Fibroblast of skin of right biceps (primary cell): Measurements from ENCODE around the gene ITPR2.
"Not testable (repeated sequence)": the region's sequence is repeated elsewhere in the genome, so short reads cannot be mapped to it uniquely, and the experiment has no call there.

Experiments
- DNase-seq: peaks from one replicate; pipeline ENCODE4 v3.0.0-alpha.2; 2013

Gene ITPR2

DNA sequence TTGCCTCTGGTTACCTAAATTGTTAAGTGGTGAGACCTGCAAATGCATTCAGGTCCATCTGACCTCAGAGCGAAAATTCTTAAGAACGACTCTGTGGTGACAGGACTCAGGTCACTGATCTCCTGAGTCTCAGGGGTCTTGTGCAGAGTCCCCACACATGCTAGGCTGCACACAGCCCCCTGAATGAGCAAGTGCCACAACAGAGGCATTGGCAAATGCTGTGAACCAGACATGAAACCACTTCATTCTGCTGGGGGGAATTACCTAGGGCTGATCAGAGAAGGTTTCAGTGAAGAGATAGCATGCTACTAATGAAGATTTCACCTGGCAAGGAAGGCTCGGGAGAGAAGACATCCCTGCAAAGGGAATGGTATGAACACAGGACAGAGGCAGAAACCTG lies 281.6 kb downstream of the ITPR2 start:
- DNase-seq: no peak

DNA sequence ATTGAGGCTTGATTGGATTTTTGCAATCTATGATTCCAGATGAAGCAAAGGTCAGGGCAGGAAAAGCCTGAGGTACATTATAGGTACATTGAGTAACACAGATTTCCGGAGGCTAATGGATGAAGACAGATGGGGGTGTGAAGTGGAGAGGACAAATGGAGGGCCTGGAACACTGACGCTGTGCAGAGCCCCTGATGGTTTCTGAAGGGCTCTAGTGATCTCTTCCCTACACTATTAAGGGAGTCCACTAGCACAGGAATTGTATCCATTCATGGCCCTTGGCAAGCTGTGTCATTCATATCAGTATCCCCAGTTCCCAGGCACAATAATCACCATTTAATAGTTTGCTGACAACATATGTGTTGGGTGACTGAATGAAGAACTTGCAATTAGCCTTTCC lies 284.8 kb downstream of the ITPR2 start:
- no peak for DNase-seq

DNA sequence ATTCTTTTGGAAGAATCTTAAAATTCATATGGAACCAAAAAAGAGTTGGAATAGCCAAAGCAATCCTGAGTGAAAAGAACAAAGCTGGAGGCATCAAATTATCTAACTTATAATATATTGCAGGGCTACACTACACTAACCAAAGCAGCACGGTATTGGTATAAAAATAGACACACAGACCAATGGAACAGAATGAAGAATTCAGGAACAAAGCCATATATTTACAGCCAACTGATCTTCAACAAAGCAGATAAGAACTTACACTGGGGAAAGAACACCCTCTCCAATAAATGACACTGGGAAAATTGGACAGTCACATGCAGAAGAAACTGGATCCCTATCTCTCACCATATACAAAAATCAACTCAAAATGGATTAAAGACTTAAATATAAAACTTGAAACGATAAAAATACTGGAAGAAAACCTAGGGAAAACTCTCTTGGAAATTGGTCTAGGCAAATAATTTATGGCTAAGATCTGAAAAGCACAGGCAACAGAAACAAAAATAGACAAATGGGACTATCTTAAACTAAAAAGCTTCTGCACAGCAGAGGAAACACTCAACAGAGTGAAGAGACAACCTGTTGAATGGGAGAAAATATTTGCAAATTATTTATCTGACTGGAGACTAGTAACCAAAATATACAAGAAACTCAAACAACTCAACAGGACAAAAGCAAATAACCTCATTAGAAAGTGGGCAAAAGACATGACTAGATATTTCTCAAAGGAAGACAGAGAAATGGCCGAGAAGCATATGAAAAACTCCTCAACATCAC lies 286.3 kb downstream of the ITPR2 start:
- DNase-seq: no peak

DNA sequence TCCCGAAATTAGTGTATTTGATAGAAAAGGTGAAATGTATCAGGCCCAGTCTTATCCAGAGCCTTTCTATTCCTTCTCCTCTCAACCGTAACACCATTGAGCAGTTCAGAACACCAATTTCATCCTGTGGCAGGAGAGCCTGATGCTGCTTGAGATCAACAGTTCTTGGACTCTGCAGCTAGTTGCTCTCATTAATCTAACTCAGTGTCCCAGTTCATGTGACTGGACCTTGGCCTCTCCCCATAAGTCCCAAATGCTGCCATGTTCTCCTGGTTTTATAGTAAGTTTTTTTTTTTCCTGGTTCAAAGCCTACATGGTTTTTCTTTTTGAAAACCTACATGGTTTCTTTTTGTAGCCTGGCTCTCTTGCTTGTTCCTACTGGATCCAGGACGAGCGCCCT lies 293.9 kb downstream of the ITPR2 start:
- no peak for DNase-seq

DNA sequence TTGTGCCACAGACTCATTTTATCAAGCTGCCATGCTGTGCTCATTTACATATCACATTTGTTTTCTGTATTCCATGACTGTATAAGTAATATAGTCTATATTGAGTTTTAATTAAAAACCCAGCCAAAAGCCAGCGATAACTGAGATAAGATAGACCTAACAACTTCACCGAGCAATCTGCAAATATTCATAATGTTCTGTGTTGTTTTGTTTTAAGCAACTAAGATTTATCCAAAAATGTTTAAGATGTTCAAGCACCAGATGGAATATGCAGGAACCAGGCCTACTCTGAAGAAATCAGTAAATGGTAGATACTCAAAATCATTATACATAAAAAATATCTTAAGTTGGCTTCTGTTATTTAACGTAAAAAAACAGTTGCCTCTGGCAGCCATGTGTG lies 295.3 kb downstream of the ITPR2 start:
- DNase-seq: no peak

DNA sequence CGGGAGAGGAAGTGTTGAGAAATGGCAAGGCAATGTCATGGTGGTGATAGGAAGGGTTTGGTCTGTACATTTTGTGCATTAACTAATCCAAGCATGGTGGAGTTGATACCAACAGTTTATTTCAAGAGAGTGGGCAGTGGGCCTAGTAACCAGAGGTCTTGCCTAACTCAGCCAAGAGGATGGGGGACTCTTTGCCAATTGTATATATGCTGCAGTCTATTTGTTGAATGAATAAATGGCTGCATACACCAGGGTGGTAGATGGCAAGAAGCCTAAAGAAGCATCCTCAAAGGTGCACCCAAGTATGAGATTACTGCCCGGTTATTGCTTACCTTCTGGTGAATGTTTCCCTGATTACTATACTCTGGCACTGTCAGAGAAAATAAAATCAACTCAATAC lies 295.9 kb downstream of the ITPR2 start:
- no peak for DNase-seq

DNA sequence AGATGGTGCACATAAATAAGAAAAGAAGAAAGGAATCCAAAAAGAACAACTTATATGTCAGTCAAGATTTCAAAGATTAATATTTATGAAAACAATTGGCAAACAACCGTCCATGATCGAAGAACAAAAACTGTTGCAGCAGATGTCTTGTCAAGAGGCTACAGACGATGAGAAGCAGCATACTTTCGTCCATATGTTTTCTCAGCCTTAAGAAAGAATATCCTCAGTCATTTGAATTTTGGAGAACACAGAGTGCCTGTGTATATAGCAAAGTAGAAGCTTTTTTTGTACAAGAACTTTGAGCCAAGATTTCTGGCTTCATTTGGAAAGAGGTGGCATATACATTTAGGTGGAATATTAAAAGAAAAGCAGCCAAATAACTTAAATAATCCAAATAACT lies 297.2 kb downstream of the ITPR2 start:
- no peak for DNase-seq

DNA sequence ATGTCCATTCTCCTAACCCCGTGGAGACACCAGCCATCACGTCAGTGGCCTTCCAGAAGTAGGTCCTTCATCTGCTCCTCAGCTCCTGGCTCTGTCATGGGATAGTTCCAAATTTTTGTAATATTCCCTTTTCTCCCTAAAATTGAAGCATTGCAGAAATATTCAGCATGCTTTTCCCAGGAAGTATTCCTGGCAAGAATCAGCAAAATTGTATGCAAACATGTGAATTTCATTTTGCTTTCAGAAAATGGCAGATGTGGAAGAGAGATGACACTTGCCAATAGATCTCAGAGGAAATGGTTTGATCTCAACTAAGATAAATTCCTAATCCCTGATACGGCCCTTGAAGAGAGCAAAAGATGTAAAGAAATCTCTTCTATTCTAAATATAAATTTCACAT lies 298.9 kb downstream of the ITPR2 start:
- DNase-seq: no peak

DNA sequence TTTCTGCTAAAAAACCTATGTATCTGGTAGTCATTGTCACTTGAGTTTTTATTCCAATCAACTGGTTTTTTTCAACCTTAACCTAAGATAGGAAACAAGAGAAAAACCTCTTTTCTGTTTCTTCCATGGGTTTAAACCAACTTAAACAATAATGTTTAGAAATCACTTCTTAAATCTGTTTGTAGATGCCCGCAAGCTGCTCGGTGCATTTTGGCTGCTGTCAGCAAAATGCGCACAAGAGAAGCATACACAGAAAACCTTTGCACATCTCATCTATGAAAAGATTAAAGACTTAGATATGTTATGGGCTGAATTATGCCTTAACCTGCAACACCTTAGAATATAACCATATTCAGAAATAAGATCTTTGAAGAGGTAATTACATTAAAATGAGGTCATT lies 299.8 kb downstream of the ITPR2 start:
- no peak for DNase-seq

DNA sequence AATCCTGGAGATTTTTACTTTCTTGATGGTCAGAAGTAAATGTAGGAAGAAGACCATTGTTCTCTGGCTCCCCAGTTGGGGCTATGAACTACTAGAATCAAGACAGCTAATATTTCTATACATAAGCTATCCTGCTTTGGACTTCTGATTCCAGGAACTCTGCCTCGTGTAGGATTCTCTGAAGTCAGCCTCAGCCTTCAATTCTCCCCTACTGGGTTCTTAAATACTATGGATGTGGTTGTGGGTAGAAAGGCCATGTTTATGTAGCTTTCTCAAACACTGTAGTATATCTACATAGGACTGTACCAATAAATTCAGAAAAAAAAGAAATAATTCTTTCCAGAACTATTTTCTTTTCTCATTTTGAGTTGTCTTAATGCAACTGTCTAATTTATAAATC lies 302.5 kb downstream of the ITPR2 start:
- DNase-seq: no peak

DNA sequence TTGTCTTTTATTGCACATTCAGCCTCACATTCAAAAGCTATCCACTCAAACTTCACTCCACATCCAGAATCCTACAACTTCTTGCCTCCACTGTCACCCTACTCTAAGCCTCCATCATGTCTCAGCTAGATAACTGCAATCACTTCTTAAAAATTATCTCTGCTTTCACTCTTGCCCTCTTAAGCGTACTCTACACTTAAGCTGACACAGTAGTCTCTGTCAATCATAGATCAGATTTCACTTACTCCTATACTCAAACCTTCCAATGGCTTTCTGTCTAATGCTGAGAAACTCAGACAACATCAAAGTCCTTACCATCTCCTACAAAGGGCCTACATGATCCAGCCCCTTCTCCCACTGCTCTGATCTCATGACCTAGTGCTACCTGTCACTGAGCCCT lies 304.1 kb downstream of the ITPR2 start:
- DNase-seq: no peak

DNA sequence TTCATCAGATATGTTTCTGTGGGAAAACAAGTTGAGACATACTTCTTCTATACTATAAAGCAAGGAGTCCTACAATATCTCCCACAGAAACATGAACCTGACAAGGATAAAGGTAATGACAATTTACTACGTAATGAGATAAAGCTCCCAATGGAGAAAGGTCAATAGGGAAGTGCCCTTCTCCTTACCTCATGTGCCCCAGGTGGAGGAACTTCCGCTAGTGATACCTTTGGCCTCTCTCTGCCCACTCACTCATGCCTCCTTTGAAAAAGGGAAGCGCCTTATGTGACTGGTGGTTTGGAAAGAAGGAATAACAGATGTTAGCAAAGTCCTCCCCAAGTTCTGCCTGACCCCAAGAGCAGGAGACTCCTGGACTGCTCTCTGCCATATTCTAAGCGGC lies 305.3 kb downstream of the ITPR2 start:
- no peak for DNase-seq

DNA sequence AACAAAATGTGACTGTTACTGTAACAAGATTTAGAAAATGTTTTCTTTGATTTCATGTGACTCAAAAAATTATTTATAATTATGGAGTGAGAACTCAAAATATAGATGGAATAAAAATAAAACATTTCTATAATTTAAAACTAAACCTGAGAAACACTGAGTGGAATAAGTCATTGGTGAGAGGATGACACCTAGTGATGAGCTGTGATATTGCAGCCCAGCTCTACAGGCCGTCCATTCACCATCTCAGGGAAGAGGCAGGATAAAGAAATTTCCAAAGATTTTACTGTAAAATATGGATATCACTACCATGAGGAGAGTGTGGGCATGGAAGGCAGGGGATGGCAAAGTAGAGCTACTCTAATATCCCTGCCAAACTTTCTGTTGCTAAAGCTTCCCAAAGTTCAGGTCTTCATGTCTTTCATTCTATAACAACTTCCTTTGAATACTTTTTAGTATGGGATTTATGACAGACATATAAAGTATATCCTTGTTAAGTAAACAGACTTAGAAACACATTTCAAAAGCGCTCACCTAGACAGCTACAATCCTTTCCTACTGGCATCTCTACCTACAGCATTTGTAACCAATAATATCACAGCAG lies 308.0 kb downstream of the ITPR2 start:
- peak; percentile 11 for DNase-seq

DNA sequence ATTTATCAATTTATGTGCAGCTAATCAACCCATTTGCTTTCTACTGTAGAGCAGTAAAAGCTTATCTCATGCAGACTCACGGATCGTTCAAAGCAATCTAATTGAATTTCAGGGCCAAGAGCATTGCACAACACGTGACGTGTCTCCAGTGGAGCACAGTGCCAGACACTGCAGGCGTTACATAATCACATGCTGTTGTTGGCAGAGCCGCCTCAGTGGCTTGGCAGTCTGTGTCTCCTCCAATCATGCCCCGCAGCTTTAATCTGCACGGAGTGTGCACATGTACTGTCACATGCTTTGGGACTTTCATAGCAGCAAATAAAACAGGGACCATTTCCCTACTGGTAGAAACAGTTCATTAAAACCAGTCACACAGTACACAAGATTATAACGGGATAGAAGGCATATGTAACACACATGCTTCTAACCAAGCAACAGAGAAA lies 309.3 kb downstream of the ITPR2 start:
- peak; percentile 86 for DNase-seq

DNA sequence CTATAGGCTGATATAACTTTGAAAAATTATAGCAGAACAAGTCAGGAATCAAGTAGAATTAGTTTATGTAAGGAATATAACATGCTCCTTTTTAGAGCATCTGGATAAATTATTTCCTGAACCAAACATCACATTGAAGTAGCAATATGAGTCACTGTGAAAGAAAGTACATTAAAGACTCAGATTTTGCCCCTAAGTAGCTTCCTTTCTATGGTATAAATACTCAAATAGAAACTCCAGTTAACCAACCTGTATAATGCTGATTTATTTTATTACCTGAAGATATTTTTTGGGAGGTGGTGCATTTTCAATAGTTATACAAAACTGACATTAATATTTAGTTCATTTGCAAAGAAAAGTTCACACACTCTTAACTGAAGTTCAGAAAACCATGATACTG lies 312.1 kb downstream of the ITPR2 start:
- DNase-seq: no peak

DNA sequence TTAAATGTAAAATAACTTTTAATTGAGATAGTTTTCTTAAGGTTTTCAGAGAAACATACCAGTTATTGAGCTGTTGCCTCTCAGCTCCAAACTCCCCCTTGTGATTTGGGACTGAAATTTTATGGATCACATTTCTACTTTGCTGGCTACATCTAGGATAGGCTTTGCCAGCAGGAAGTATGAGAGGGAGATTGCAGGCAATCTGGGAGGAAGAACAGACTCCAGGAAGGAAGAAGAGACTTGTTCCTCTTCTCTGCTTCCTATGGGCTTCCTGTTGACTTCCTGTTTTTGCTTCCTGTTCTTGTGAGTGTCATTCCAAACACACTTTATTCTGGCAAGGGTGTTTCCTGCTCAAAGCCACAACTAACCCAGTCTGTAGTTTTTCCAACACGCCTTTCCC lies 312.9 kb downstream of the ITPR2 start:
- DNase-seq: no peak

DNA sequence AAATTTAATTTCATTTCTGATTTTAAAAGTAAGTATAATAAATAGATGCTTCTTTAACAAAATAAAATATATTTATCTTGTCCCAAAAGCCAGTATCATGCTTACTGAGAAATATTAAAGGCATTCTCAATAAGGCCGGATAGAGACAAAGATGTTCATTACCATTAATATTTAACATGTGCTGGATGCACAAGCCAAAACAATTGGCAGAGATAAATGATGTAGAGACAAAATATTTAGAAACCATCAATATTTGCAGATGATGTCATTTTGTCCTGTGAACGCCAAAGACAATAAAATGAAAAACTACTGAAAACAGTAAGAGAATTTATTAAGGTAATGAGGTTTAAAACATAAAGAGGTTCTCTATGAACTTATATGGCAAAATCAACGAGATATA lies 313.5 kb downstream of the ITPR2 start:
- DNase-seq: no peak

DNA sequence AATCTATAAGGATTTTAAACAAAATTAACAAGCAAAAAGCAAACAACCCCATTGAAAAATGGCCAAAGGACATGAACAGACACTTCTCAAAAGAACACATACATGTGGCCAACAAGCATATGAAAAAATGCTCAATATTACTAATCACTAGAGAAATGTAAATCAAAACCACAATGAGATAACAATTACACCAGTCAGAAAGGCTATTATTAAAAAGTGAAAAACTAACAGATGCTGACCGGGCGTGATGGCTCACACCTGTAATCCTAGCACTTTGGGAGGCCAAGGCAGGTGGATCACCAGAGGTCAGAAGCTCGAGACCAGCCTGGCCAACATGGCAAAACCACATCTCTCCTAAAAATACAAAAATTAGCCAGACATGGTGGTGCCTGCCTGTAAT lies 315.7 kb downstream of the ITPR2 start:
- not testable (repeated sequence) for DNase-seq

DNA sequence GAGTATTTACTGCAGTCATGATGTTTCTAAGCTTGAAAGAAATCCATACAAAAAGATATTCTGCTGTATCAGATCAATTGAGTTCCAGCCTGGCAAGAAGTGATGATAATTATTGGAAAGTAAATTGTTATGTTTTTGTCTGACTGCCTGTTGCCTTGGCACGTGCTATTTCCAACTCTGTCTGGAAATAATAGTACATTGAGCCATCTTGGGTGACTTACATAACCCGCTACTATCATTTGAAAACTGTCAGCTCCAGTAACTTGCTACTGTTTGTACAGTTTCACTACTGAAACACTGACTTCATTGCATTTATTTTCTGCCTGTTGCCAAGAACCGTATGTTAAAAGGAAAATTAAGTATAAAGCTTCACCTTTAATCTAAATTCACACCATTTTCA lies 318.6 kb downstream of the ITPR2 start:
- DNase-seq: no peak

DNA sequence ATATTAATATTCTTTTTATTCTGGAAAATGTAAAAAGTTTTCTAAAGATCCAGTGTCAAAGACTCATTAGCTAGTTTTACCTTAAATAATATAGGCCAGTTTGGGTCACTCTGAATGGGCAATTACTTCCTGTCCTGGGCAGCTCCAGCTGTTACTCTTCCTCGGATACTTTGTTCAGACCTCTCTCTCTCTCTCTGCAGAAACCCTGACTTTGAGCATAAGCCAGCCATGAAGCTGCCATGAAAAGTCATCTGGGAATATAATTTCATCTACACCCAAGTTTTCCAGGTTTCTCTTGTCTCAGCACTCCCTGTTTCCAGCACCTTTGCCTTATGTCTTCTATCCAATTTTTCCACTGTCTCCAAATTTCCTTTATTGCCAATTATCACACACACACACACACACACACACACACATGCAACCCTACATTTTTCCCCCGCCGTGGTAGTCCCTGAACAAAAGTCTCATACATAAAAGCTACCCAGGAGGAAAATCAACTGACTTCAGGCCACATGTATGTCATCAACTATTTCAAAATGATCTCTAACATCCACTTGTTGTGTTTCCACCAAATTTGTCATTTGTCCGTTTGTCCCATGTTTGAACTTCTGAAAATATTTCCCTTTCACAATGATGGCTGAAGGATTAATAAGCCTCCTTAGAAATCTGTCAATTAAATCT lies 319.5 kb downstream of the ITPR2 start:
- no peak for DNase-seq

DNA sequence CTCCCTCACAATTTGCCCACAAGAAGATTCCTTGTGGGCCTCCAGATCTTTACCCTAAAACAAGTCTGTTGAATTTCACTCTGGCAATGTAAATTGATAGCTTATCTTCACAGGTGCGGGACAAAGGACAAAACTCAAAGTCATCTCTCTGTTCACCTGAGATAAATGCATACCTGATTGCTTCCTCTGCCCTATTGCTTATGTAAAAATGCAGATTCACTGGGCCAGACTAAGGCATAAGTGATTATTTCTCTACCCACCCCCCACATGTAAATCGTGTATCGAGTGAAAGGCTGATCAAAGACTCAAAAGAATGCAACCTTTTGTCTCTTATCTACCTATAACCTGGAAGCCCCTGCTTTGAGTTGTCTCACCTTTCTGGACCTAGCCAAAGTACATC lies 320.8 kb downstream of the ITPR2 start:
- no peak for DNase-seq

DNA sequence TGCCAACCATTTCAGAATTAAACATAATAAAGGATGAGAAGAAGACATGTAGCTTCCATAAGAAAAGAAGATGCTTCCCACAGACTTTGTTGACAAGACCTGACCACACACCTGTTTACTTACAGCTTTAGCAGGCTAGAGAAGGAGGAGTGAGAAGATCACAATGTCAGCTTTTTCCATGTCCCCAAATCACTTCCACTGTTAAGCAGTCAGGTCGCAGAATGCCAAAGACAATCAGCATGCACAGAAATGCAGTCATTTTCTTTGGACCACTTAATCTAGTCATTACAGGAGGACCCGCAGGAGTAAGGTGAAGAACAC lies 322.7 kb downstream of the ITPR2 start:
- DNase-seq: no peak

DNA sequence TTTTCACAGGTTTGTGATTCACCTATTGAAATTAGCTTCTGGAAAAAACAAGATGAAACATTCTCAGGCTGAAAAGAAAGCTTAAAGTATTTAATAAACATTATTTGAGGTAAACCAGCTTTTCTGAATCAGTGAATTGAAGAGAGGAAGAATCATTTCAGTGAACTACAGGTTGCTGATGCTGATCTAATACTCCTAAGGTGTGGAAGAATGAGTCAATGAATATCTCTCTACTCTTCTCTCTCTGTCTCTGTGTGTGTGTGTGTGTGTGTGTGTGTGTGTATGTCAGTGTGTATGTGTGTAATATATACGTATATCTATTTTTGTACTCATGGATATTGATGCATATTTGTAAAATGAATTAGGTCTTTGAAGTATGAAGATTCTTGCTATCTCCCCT lies 325.4 kb downstream of the ITPR2 start:
- DNase-seq: no peak

DNA sequence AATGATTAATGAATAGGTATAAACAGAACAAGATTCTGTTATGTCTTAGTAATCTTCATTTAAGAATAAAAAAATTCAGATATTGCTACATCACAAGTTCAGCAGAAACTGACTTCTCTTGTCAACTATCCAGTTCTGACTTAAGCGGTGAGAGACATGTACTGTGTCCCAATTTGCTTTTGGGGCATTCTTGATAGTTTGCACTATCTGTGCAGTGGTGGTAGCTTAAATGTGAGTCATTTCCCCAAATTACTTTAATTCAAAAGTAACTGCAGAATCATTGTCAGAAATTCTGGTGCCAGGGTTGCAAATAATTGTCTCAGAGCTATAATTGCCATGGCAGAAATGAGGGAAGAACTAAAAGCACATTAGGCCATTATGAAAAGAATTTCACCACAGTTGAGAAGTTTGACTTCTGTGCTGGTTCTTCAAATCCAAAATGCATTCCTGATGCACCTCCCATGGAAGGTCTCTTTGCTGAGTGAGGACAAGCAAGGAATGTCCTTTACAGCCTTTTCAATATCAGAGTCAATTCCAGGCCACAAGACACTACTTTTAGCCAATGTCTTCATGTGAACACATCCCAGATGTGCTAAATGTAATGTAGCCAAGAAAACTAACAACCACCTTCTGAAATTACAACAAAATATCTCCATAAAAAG lies 332.9 kb downstream of the ITPR2 start:
- DNase-seq: no peak
